OCI-LY1 (cell line): ENCODE measurements around the gene OR2A12.

Experiments used
- EZH2 ChIP-seq: fragments of 200-600 bp; sonication (generic), shearing (Covaris generic); IDR thresholded peaks from 2 replicates; pipeline ENCODE4 v1.8.0; 2017; ENCODE audit warnings: borderline replicate concordance, mixed run types, mild to moderate bottlenecking, antibody characterized with exemption, low read length, moderate library complexity, mixed read lengths
- TF ChIP-seq, protein P1 (sequence below): fragments of 200-600 bp; sonication (generic), shearing (Covaris generic); IDR thresholded peaks from 2 replicates; pipeline ENCODE4 v1.5.1; 2017; ENCODE audit warnings: mild to moderate bottlenecking, antibody characterized with exemption, low read length, moderate library complexity, mixed read lengths

DNA sequence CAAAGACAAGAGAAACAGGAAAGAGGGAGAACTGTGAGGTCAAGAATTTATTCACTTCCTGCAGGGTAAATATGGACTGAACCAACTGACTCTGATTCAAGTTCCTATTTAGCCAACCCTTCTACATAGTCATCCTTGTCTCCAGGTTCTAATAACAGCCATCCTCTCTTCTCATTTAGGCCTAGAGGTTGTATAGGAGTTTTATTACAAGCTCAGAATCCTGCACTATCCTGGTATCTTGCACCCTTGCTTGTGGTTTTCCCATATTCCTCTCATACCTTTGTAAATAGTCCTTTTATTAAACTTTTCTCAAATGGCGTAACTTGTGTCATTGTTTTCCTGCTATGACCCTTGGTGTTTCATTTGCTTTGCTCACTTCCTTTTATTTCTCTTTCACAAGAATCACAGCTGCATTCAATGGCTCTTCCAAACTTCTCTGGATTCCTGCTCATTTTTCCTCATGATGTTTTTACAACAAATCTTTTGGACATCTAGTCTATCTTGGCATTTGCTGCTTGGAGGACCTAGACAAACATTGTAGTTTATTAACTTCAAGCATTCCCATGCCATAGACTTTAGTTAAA, 49.7 kb upstream of the OR2A12 start:
- TF ChIP-seq, protein P1, sequence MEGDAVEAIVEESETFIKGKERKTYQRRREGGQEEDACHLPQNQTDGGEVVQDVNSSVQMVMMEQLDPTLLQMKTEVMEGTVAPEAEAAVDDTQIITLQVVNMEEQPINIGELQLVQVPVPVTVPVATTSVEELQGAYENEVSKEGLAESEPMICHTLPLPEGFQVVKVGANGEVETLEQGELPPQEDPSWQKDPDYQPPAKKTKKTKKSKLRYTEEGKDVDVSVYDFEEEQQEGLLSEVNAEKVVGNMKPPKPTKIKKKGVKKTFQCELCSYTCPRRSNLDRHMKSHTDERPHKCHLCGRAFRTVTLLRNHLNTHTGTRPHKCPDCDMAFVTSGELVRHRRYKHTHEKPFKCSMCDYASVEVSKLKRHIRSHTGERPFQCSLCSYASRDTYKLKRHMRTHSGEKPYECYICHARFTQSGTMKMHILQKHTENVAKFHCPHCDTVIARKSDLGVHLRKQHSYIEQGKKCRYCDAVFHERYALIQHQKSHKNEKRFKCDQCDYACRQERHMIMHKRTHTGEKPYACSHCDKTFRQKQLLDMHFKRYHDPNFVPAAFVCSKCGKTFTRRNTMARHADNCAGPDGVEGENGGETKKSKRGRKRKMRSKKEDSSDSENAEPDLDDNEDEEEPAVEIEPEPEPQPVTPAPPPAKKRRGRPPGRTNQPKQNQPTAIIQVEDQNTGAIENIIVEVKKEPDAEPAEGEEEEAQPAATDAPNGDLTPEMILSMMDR: no peak
- no peak for TF ChIP-seq EZH2
